GM19397 (cell line): ENCODE measurements around the gene FAM186B.

ENCODE experiments used
- ATAC-seq: cut with Tn5 transposase; IDR thresholded peaks from one replicate; pipeline ENCODE4 v1.9.1; 2021; ENCODE audit warnings: mild to moderate bottlenecking, moderate library complexity; ENCODE audit not compliant: unreplicated experiment

Gene FAM186B

DNA sequence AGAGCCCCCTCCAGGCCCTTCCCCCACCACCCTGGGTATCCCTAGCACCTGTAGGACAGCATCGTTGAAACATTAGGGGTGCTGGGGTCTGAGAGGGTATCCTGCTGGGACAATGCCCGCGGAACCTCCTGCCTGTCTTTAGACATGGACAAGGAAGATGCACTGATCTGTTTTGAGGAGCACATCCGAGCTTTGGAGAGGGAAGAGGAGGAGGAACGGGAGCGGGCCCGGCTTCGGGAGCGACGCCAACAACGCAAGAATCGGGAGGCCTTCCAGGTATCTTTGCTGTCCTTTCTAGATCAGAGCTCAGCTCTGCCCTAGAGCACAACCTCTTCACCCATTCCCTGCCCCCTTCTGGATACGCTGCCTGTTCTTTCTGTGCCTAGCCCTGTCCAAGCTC lies 31.1 kb upstream of the FAM186B start:
- no peak for ATAC-seq

DNA sequence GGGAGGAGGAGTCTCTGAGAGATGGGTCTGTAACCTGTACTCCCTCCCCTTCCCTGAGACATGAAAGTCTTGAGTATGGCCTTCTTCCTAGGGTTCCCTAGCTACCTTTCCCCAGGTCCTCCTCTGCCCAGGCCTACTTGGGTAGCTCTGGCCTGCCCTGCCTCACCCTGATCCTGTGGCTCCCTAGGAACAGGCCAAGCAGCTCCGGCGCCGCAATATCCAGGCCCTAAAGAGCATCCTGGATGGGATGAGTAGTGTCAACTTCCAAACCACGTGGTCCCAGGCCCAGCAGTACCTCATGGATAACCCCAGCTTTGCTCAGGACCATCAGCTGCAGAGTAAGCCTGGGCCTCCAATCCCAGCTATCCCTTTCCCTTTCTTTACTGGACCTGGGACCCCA lies 30.2 kb upstream of the FAM186B start:
- no peak for ATAC-seq

GRCh38 chr12:49635036-49635435 lies 29.6 kb upstream of the FAM186B start:
- no peak for ATAC-seq

GRCh38 chr12:49633703-49634345 lies 28.4 kb upstream of the FAM186B start:
- ATAC-seq, result no peak

GRCh38 chr12:49632986-49633702 lies 27.7 kb upstream of the FAM186B start:
- ATAC-seq, result no peak

- ATAC-seq, result no peak
These were observed 27.0 kb upstream of the FAM186B start for GRCh38 chr12:49632401-49632800.

- ATAC-seq, result no peak
These were observed 26.0 kb upstream of the FAM186B start for GRCh38 chr12:49631336-49631907.

GRCh38 chr12:49627752-49628360 lies 22.4 kb upstream of the FAM186B start:
- ATAC-seq, result no peak

DNA sequence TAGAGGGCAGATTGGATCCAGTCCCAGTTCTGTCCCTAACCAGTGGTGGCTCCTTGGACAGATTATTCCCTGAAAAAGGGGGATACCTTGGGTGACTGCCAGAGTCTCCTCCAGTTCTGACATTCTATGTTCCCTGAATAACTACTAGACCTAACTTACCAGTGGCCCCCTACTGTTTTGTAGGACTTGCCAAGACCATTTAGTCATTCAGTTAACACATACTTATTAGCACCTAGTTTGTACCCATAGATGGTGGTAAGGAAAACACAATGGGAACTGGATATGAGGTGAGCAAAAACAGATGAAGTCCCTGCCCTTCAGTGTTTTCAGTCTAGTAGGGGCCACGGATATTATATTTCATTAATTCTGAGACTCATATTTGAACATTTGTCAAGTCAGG lies 21.4 kb upstream of the FAM186B start:
- ATAC-seq, result no peak

- ATAC-seq, result no peak
These were observed 20.9 kb upstream of the FAM186B start for GRCh38 chr12:49626169-49626835.

GRCh38 chr12:49624921-49625577 lies 19.6 kb upstream of the FAM186B start:
- no peak for ATAC-seq

DNA sequence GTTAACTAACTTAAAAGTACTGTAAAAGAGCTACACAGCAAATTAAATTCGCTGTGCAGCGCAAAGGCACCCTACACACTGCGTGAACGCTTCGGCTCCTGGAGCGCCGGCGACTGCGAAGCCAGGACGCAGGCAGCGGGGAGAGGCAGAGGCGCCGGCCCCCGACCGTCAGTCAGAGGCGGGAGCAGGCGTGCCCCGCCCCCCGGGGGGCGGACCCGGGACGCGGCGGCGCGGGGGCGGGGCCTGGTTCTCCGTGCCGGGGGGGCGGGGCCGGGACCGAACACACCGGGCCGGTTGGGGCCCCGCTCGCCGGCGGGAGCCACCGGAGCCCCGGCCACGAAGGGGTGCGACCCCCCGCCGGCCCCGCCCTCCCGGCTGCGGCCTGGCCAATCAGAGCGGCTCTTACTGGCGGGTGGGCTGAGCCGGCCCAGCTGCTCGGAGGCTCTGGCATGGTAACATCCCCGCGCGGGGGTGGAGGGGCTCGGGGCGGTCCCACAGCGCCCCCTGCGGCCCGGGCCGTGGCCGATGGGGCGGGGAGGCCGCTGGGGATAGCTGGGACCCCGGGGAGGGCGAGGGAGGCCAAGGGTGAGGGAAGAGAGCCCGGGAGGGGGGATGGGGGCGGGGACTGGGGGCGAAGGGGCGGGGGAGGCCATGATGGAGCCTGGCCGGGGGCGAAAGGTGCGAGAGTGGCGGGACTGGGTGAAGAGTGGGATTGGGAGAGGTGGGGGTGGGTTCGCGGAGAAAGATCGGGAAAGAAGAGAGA lies 17.9 kb upstream of the FAM186B start, which contains the start of gene PRPF40B:
Gene PRPF40B, plus strand, starts transcription at position 420 of the 763 bp plus-strand sequence. Its CDS starts 30 bp downstream, at position 450.
- ATAC-seq, result peak; percentile 72

DNA sequence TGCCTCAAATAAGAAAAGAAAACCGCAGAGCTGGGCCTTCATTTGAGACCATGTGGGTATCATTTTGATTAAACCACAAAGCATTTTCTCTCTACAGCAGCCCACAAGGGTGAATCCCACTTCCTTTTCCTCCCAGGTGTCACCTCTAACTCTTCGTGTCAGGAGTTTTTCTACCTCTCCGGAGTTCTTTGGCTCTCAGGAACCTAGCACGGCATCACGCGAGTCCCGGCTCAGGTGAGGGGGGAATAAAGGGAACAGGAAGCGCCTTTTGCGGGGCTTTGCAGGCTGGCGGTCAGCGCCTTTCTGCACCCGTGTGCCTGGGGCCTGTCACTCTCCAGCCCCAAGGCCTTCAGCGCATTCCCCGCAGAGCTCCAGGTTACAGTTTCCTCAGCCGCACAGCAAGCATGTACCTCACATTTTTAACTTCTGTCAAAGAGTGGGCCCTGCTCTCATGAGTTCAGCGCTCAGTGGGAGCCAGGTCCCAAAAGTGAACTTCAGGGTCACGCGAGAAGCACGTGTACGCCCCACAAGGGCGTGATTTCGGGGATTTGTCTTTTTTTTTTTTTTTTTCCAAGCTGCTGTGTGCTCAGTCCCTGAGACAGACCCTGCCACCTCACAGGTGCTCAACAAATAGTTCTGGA lies 17.2 kb upstream of the FAM186B start:
- ATAC-seq, result peak; percentile 31

DNA sequence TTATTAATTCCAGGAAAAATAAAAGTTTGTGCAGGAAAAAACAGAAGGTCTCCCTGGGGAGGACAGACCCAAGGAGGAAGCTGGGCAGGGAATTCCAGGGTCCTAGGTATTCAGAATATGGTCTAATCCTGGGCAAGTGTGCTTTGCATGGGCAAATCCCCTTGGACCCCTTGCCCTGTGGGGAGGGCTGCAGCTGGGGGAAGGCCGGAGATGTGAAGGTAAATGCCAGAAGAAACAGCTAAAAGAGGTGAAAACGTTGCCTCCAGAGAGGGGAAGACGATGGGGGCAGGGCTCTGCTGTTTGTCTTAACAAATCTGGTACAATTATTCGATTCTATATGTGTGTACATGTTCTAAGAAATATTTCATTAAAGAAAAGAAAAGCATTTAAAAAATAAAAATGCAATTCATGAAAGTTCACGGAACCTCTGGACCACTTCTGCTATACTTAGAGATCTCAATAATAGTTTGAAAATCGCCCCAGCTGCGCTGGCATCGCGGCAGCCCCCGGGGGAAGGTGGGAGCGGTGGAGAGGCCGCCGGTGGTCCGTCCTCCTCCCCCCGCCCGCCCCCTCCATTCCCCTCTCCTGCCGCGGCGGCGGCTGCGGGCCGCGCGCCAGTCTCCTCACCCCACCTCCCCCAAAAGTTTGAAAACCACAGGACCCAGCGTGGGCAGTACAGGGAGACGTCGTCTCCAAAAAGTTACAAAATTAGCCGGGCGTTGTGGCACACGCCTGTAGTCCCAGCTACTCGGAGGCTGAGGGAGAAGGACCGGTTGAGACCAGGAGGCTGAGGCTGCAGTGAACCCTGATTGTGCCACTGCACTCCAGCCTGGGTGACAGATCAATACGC lies 16.4 kb upstream of the FAM186B start:
- ATAC-seq, result no peak

DNA sequence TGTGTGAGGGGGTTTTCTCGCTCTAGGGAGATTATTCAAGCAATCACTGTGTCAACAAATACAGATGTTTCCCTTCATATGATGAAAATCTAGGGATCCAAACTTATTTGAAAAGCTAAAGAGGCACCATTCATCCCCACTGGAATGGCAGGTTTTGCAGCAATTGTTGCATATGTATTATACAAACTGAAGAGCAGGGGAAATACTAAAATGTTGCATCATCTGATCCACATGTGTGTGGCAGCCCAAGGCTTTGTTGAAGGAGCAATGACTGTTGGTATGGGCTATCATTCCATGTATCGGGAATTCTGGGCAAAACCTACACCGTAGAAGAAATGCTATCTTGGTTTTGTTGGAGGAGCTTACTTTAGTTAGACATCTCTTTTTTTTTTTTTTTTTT lies 13.8 kb upstream of the FAM186B start:
- no peak for ATAC-seq

DNA sequence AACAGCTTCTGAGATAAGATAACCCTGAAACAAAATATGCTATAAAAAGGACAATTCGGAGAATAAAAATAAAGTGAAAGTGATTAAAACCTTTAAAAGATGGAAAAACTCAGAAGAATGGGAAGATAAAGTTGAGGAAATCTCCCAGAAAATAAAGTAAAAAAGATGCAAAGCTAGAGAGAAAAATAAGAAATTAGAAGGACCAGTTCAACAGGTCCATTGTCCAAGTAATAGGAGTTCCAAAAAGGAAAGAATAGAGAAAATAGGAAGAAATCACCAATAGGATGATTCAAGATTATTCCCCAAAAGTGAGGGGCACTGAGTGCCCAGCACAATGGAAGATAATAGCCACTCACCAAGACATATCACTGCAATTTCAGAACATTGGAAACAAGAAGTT lies 13.1 kb upstream of the FAM186B start:
- no peak for ATAC-seq

- ATAC-seq, result no peak
These were observed 11.2 kb upstream of the FAM186B start for GRCh38 chr12:49616533-49617219.

DNA sequence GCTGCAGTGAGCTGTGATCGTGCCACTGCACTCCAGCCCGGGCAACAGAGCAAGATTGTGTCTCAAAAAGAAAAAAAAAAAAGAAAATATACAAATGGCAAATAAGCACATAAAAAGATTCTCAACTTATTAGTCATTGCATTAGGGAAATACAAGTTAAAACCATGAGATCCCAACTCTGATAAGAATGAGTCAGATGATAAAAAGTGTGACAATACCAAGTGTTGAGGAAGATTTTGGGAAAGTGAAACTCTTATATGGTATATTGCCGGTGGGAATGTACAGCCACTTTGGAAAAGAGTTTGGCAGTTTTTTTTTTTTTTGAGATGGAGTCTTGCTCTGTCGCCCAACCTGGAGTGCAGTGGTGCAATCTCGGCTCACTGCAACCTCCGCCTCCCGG lies 10.3 kb upstream of the FAM186B start:
- ATAC-seq, result no peak
